Vagina (tissue), 2 donors: ENCODE measurements around the gene CWC22. TPM values are rescaled to one million over a fixed set of nuclear protein-coding genes. Genes with fewer than 3 reads are reported as not detected.

ENCODE experiments used
- DNase-seq, 2 donors: peaks; one replicate each; pipeline ENCODE4 v3.0.0-alpha.2; 2017; ENCODE audit errors: extremely low spot score in 2 of 2
- H3K27ac ChIP-seq: fragments of 200-600 bp; sonication (generic); one replicate; pipeline ENCODE4 v1.5.1; 2019
- H3K27me3 ChIP-seq: fragments of 200-600 bp; sonication (generic); one replicate; pipeline ENCODE4 v1.5.1; 2019
- H3K36me3 ChIP-seq, 2 donors: fragments of 200-600 bp; sonication (generic); one replicate each; pipeline ENCODE4 v1.5.1; 2017 to 2019
- H3K4me1 ChIP-seq: fragments of 200-600 bp; sonication (generic); one replicate; pipeline ENCODE4 v1.5.1; 2019
- H3K4me3 ChIP-seq, 2 donors: fragments of 200-600 bp; sonication (generic); 1 replicate in 1 of 2; 2 replicates in 1 of 2; pipeline ENCODE4 v1.5.1; 2016 to 2019
- H3K9me3 ChIP-seq: fragments of 200-600 bp; sonication (generic); one replicate; pipeline ENCODE4 v1.5.1; 2019
- POLR2A ChIP-seq, 2 donors: fragments of 450-650 bp; IDR thresholded peaks; one replicate each; pipeline ENCODE4 v1.6.1; 2017; ENCODE audit warnings: antibody characterized with exemption in 2 of 2, mild to moderate bottlenecking in 2 of 2, moderate library complexity in 2 of 2
- POLR2AphosphoS5 ChIP-seq, 2 donors: sonication (generic); formaldehyde crosslinking; IDR thresholded peaks; one replicate each; pipeline ENCODE4 v1.9.0; 2017; ENCODE audit warnings: antibody characterized with exemption in 2 of 2, mild to moderate bottlenecking in 2 of 2, low read depth in 1 of 2; ENCODE audit not compliant: insufficient read depth in 1 of 2
- intact Hi-C: fragments of 100-400 bp; cut with DNase I; formaldehyde crosslinking; loops from one replicate; pipeline ENCODE4 v1.15.1; 2023
- total RNA-seq: library from RNA; depleted of rRNA; stranded (reverse); fragments of >200 nt; gene quantifications from one replicate; pipeline ENCODE4 v1.2.3, GENCODE V29; 2016
- TF ChIP-seq, protein P1 (sequence below), 3 experiments: fragments of 450-650 bp in 2 of 3; fragments of 200-600 bp in 1 of 3; sonication (generic) in 1 of 3; IDR thresholded peaks; one replicate each; pipeline ENCODE4 v1.5.1; 2017 to 2019; ENCODE audit warnings: antibody characterized with exemption in 3 of 3, mild to moderate bottlenecking in 2 of 3, moderate library complexity in 2 of 3

CWC22 gene
- total RNA-seq, 1 donor from 2014 or later = 17.2 TPM

DNA sequence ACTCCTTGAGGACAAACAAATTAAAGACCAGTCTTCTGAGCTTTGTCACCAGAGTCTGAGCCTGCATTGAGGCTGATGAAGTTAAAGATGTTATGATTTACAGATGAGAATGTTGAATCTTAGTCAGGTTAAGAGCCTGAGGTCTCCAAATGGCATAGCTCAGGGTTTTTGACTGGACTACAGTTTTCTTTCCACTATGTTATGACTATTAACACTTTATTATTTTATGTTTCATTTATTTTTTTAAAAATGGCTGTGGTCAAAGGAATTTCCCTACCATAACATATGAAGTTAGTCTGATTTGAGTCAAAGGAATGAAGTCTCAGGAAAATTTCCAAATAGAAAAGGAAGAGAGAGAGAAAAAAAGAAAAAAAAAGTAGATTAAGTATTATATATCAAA, 39.7 kb upstream of the CWC22 start:
- TF ChIP-seq POLR2A (IDR thresholded peaks at IDR 0.05) (no peak), POLR2AphosphoS5 (IDR thresholded peaks at IDR 0.05; ENCODE audit: insufficient read depth in 1 of 2, low read depth in 1 of 2) (no peak)
- TF ChIP-seq, protein P1, sequence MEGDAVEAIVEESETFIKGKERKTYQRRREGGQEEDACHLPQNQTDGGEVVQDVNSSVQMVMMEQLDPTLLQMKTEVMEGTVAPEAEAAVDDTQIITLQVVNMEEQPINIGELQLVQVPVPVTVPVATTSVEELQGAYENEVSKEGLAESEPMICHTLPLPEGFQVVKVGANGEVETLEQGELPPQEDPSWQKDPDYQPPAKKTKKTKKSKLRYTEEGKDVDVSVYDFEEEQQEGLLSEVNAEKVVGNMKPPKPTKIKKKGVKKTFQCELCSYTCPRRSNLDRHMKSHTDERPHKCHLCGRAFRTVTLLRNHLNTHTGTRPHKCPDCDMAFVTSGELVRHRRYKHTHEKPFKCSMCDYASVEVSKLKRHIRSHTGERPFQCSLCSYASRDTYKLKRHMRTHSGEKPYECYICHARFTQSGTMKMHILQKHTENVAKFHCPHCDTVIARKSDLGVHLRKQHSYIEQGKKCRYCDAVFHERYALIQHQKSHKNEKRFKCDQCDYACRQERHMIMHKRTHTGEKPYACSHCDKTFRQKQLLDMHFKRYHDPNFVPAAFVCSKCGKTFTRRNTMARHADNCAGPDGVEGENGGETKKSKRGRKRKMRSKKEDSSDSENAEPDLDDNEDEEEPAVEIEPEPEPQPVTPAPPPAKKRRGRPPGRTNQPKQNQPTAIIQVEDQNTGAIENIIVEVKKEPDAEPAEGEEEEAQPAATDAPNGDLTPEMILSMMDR (IDR thresholded peaks at IDR 0.05) = no peak
- no peak overlapping the region for H3K27ac ChIP-seq

GRCh38 chr2:180046202-180046601, 39.1 kb upstream of the CWC22 start:
- intact Hi-C loops = no loop called here

More for the DNA sequence above, 39.7 kb upstream of the CWC22 start:
- H3K4me3 ChIP-seq = no peak overlapping the region
- DNase-seq = no peak
- no peaks in the 10 kb centered on the region for H3K4me1 ChIP-seq
- intact Hi-C loops = no loop called here
- no peaks in the 10 kb centered on the region for H3K9me3 ChIP-seq
- H3K27me3 ChIP-seq = no peaks in the 10 kb centered on the region
- H3K36me3 ChIP-seq = no peaks in the 10 kb centered on the region

GRCh38 chr2:180040146-180040925, 33.2 kb upstream of the CWC22 start:
- Histone ChIP-seq H3K27me3 (no peaks in the 10 kb centered on the region), H3K4me1 (no peaks in the 10 kb centered on the region), H3K9me3 (no peaks in the 10 kb centered on the region), H3K27ac (no peak overlapping the region), H3K4me3 (no peak overlapping the region), H3K36me3 (no peaks in the 10 kb centered on the region)
- TF ChIP-seq, protein P1 (IDR thresholded peaks at IDR 0.05) = no peak
- TF ChIP-seq POLR2AphosphoS5 (IDR thresholded peaks at IDR 0.05; ENCODE audit: insufficient read depth in 1 of 2, low read depth in 1 of 2) (no peak), POLR2A (IDR thresholded peaks at IDR 0.05) (no peak)
- intact Hi-C loops = no loop called here
- no peak for DNase-seq

More at GRCh38 chr2:180046202-180046601, 39.1 kb upstream of the CWC22 start:
- H3K4me1 ChIP-seq = no peaks in the 10 kb centered on the region
- no peak overlapping the region for H3K27ac ChIP-seq
- H3K36me3 ChIP-seq = no peaks in the 10 kb centered on the region
- H3K9me3 ChIP-seq = no peaks in the 10 kb centered on the region
- no peaks in the 10 kb centered on the region for H3K27me3 ChIP-seq
- no peak overlapping the region for H3K4me3 ChIP-seq
- TF ChIP-seq POLR2A (IDR thresholded peaks at IDR 0.05) = no peak
- TF ChIP-seq POLR2AphosphoS5 (IDR thresholded peaks at IDR 0.05; ENCODE audit: insufficient read depth in 1 of 2, low read depth in 1 of 2) = no peak
- TF ChIP-seq, protein P1 (IDR thresholded peaks at IDR 0.05) = no peak
- no peak for DNase-seq

DNA sequence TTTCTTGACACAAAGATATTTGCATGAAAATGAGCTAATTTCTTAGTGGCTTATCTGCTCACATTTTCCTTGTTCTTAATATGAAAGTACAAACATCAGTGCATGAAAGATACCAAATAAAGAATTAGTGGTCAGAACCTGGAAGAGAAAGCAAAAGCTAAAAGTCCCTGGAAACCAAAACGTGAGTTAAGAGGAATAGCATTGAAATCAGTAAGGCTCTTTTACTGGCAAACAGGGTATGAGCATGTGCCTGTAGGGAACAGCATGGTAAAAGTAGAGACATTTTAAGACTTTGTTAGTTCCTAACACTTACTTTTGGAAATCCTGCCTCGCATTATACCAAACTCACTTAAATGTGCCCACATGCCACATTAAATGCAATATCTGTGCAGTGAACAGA, 31.9 kb upstream of the CWC22 start:
- no peak for TF ChIP-seq POLR2A (IDR thresholded peaks at IDR 0.05)
- TF ChIP-seq POLR2AphosphoS5 (IDR thresholded peaks at IDR 0.05; ENCODE audit: insufficient read depth in 1 of 2, low read depth in 1 of 2) = no peak
- no peaks in the 10 kb centered on the region for H3K9me3 ChIP-seq
- DNase-seq = no peak
- no peaks in the 10 kb centered on the region for H3K27me3 ChIP-seq
- no peaks in the 10 kb centered on the region for H3K4me1 ChIP-seq
- no peak overlapping the region for H3K27ac ChIP-seq
- no peak overlapping the region for H3K4me3 ChIP-seq
- H3K36me3 ChIP-seq = no peaks in the 10 kb centered on the region
- intact Hi-C loops = no loop called here

GRCh38 chr2:180033993-180034894, 27.1 kb upstream of the CWC22 start:
- Histone ChIP-seq H3K27ac (no peak overlapping the region), H3K4me3 (no peak overlapping the region), H3K9me3 (no peaks in the 10 kb centered on the region), H3K27me3 (no peaks in the 10 kb centered on the region), H3K36me3 (no peaks in the 10 kb centered on the region), H3K4me1 (no peaks in the 10 kb centered on the region)
- no peak for TF ChIP-seq POLR2AphosphoS5 (IDR thresholded peaks at IDR 0.05; ENCODE audit: insufficient read depth in 1 of 2, low read depth in 1 of 2)
- TF ChIP-seq, protein P1 (IDR thresholded peaks at IDR 0.05) = no peak
- TF ChIP-seq POLR2A (IDR thresholded peaks at IDR 0.05) = no peak
- intact Hi-C loops = no loop called here
- no peak for DNase-seq
